ENCODE results near the gene AMPH. TPM values are rescaled to one million over a fixed set of nuclear protein-coding genes. Genes with fewer than 3 reads are reported as not detected.

Gene AMPH
- 10 to 100 TPM in 1 of 4 donors, 1 to 10 TPM in 3; 2.3 to 14.7 (median 7.2) TPM for total RNA-seq

DNA sequence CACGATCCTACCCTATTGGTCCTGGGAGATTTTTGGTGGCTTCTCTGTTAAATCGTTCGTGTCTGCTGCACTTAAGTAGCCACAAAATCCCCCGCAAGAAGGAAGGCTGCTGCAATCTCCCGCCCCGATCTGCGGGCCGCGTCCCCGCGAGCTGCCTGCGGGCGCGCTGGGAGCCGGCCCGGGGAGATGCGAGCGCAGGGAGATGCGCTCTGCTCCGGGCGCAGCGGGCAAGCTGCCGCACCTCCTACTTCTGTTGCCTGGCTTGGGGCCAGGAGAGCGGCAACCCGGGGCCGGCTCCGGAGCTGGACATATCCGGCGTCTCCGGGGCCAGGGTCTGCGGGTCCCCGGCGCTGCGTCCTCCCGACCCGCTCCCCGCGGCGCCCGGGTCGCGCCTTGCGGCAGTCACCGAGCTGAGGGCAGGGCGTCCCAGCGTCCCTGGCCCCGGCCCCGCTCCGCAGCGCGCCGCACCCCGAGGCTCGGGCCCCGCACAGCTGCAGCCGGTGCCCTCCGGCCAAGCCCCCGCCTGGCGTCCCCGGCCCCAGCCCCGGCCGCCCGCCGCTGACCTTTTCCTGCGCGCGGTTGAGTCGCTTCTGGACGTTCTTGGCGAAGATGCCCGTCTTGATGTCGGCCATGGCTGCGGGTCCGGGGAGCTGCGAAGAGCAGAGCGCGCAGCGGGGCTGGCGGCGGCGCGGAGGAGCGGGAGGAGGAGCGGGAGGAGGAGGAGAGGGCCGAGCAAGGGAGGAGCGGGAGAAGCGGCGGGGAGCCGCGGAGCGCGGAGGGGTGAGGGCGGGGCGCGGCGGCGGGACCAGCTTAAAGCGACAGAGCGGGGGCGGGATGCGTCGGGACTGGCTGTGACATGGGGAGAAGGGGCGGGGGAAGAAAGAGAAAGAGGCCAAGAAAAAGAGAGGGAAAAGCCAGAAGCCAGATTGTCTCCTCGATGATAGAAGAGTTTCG is at the start of gene AMPH:
Gene AMPH (minus strand): TSS at position 654 of the 954 bp plus-strand sequence. CDS start 22 bp downstream, at position 632.
- Histone ChIP-seq H3K4me1 (peaks cover 0 to 19% (median 0%) of the 10 kb centered on the region in 3 donors), H3K27me3 (peaks cover 29% of the 10 kb centered on the region), H3K27ac (peak within 1 kb of the TSS in 3 of 4 donors; percentile 24 to 60 (median 35)), H3K9me3 (peaks cover 0 to 4% (median 0%) of the 10 kb centered on the region in 3 donors), H3K36me3 (no peaks in the 10 kb centered on the region), H3K4me3 (peak within 1 kb of the TSS; percentile 40 to 66)
- ATAC-seq, result peak; percentile 85
- TF ChIP-seq POLR2AphosphoS5 (IDR thresholded peaks at IDR 0.05), result no peak
- TF ChIP-seq EP300 (IDR thresholded peaks at IDR 0.05), result no peak
- no peak for TF ChIP-seq POLR2A (IDR thresholded peaks at IDR 0.05)
- TF ChIP-seq, protein P1, sequence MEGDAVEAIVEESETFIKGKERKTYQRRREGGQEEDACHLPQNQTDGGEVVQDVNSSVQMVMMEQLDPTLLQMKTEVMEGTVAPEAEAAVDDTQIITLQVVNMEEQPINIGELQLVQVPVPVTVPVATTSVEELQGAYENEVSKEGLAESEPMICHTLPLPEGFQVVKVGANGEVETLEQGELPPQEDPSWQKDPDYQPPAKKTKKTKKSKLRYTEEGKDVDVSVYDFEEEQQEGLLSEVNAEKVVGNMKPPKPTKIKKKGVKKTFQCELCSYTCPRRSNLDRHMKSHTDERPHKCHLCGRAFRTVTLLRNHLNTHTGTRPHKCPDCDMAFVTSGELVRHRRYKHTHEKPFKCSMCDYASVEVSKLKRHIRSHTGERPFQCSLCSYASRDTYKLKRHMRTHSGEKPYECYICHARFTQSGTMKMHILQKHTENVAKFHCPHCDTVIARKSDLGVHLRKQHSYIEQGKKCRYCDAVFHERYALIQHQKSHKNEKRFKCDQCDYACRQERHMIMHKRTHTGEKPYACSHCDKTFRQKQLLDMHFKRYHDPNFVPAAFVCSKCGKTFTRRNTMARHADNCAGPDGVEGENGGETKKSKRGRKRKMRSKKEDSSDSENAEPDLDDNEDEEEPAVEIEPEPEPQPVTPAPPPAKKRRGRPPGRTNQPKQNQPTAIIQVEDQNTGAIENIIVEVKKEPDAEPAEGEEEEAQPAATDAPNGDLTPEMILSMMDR (IDR thresholded peaks at IDR 0.05), result no peak
- WGBS, 2 donors (ENCODE audit: low coverage in 1 of 2), result 0 to 1% methylated on average over 3 to 17 of the region's 105 CpGs

DNA sequence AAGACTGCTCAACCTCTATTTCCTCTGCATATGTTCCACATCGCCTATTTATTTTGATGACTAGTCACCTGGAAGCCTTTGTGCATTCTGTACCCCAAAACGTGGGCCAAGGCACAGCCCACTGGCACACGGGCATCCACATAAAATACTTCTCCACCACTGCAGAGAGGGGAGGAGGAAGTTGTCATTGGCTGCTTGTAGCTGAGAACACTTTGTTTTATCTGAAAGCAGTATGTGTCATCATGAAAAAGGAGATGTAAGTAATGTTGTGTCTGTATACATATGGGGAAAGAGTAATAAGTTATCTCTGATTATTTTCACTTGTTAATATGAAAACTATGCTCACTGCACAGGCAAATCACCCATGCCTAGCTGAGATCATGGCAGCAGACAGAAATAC is 48.2 kb upstream of the AMPH start:
- TF ChIP-seq POLR2A (IDR thresholded peaks at IDR 0.05), result no peak
- no peak for TF ChIP-seq POLR2AphosphoS5 (IDR thresholded peaks at IDR 0.05)
- TF ChIP-seq EP300 (IDR thresholded peaks at IDR 0.05), result no peak
- TF ChIP-seq, protein P1 (IDR thresholded peaks at IDR 0.05), result no peak
- Histone ChIP-seq H3K27ac (no peak overlapping the region), H3K36me3 (no peaks in the 10 kb centered on the region), H3K9me3 (peaks cover 0 to 6% (median 0%) of the 10 kb centered on the region in 3 donors), H3K27me3 (no peaks in the 10 kb centered on the region), H3K4me1 (peaks cover 0 to 9% (median 0%) of the 10 kb centered on the region in 3 donors), H3K4me3 (no peak overlapping the region)
- WGBS, 2 donors (ENCODE audit: low coverage in 1 of 2), result 53 to 56% methylated on average over 3 of the region's 3 CpGs
- no peak for ATAC-seq

DNA sequence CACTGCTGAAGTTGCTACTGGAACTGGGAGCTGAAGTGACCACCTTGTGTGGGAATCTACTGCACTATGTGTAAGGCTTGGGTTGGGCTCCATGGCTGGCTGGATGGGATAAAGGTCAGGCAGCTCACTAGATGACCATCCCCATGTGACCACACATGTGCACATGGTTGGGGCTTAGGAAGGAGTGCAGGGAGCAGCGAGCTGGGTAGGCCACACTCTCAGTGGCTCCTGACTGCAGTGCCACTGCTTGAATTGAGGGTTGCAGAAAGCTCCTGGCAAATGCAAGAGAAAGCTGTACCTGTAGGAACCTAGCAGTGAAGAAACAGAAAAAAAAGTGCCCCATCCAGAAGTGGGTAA is 47.5 kb upstream of the AMPH start:
- no peak for ATAC-seq
- TF ChIP-seq POLR2AphosphoS5 (IDR thresholded peaks at IDR 0.05), result no peak
- TF ChIP-seq, protein P1 (IDR thresholded peaks at IDR 0.05), result no peak
- H3K4me1 ChIP-seq, result peaks cover 0 to 9% (median 0%) of the 10 kb centered on the region in 3 donors
- no peaks in the 10 kb centered on the region for H3K36me3 ChIP-seq
- no peaks in the 10 kb centered on the region for H3K27me3 ChIP-seq
- H3K27ac ChIP-seq, result no peak overlapping the region
- no peak overlapping the region for H3K4me3 ChIP-seq
- no CpG with 5 or more reads among the region's 1 CpG for WGBS, 2 donors (ENCODE audit: low coverage in 1 of 2)
- peaks cover 0 to 6% (median 0%) of the 10 kb centered on the region in 3 donors for H3K9me3 ChIP-seq

DNA sequence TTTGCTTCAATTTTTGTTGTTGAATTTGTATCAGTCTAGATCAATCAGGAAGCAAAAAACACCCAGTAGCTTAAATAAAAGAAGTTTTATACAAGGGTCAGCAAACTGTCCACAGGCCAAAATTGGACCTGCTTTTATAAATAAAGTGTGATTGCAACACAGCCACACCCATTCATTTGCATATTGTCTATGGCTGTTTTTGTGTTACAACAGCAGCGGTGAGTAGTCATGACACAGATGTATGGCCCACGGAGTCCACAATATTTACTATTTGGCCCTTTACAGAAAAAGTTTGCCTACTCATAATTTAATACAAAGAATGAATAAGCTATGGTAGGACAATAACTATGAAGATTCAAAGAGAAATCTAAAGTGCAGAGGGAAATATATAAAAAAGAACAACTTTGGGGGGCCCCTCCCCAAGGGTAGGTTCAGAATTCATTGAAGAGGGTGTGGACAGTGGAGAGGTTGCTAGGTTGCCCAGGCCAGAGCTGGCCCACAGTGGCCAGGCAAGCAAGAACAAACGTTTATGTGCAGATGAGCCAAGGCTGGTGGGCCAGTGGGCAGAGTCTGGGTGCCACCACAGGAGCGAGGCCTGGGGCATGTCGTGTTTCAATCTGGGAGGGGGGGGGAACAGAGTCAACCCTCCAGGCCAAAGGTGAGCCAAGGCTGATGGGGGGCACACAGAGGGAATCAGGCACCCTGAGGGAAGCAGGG is 47.0 kb upstream of the AMPH start:
- Histone ChIP-seq H3K27me3 (no peaks in the 10 kb centered on the region), H3K27ac (no peak overlapping the region), H3K4me3 (no peak overlapping the region), H3K4me1 (peaks cover 0 to 9% (median 0%) of the 10 kb centered on the region in 3 donors), H3K9me3 (peaks cover 0 to 6% (median 0%) of the 10 kb centered on the region in 3 donors), H3K36me3 (no peaks in the 10 kb centered on the region)
- WGBS, 2 donors (ENCODE audit: low coverage in 1 of 2), result 84 to 90% methylated on average over 3 of the region's 5 CpGs
- TF ChIP-seq POLR2AphosphoS5 (IDR thresholded peaks at IDR 0.05) (no peak), POLR2A (IDR thresholded peaks at IDR 0.05) (no peak), EP300 (IDR thresholded peaks at IDR 0.05) (no peak)
- TF ChIP-seq, protein P1 (IDR thresholded peaks at IDR 0.05), result no peak
- no peak for ATAC-seq

All from gastroesophageal sphincter (tissue), 4 donors.